Activated gamma-delta T cell (primary cell): ENCODE measurements around the gene CADM2.

ENCODE experiments used
- DNase-seq: peaks from one replicate; lab custom pipeline; 2025; lab: John Stamatoyannopoulos, UW

The CADM2 gene

DNA sequence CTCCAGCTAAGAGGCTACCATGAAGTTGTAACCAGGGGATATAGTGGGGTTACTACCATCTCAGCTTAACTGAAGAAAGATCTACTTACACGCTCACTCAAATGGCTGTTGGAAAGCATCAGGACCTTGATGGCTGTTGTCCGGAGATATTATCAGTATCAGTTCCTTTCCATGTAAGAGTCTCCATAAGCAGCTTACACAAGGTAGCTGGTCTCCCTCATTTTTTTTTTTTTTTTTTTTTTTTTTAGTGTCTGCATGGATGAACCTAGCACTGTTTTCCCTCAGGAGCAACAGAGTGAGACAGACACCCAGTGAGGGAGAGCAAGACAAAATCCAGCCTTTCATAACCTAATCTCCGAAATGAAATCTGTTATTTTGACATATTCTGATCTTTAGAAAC is 230.9 kb downstream of the CADM2 start:
- DNase-seq = no peak

DNA sequence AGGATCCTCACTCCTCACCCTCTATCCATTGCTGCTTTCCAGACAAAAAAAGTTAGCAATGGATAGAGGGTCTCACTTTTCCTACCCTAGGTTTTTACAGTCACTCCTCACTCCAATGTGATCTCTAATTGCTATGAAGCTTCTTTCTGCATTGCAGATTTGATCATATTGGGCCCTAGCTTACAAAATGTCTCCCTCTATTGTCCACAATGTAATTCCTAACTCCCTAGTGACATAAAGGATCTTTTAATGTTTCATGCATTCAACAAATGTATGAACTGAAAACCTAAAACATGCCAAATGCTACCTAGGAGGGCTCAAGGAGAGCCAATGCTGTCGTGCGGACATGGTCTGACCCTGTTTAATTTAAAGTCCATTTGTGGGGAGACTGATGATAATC is 234.8 kb downstream of the CADM2 start:
- no peak for DNase-seq

DNA sequence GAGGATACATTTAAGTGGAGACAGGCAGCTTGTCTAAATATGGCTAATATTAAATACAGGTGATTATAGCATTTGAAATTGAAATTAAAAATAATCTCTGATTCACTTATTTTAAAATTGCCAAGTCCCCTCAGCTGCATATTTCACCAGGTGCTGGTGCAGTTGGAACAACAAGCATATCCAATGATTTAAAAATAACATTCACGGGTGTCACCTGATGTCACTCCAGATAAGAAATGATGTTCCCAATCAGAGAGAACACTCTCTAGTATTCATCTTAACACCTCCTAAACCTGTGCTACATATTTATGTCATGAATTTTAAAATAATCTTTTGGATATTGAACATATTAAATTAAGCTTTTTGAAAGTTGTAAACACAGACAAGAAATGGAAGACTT is 249.9 kb downstream of the CADM2 start:
- no peak for DNase-seq

- DNase-seq = no peak
These were observed 251.8 kb downstream of the CADM2 start for GRCh38 chr3:85210540-85210939.

- DNase-seq = no peak
These were observed 270.2 kb downstream of the CADM2 start for GRCh38 chr3:85228966-85229365.

DNA sequence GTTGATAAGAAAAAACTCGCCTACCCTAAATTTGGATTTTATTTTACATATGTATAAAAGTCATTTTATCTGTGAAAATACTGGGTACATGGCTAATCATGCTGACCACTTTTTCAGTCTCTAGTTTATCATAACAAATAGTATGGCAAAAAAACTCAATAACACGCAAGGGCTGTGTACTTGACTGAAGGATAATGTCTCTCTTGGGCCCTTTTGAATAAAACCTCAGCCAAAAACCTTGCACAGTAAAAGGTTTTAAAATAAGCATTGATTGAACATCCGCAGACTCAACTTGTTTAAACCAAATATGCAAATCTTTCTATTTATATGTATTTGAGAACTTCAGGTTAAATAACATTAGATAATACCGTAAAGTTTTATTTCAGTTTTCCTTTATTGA is 285.3 kb downstream of the CADM2 start:
- no peak for DNase-seq

GRCh38 chr3:85244519-85244918 is 285.7 kb downstream of the CADM2 start:
- no peak for DNase-seq

- DNase-seq = no peak
These were observed 293.0 kb downstream of the CADM2 start for GRCh38 chr3:85251766-85252165.

DNA sequence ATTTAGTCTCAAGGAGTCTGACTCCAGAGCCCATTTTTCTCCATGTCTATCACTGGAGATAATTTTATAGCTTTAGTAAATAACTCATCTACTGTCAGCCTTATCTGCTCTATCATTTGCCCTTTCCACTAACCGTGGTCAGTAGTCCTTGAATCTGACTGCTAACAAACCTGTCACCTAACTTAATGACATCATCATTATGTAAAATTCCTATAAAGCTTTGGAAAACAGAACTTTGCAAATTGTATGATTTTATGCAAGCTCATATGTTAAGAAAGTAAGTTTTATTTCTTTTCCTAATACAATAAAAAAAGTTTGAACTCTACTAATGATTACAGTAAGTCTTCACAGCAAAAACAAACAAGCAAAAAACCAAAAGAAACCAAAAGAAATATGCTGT is 293.9 kb downstream of the CADM2 start:
- DNase-seq = no peak

DNA sequence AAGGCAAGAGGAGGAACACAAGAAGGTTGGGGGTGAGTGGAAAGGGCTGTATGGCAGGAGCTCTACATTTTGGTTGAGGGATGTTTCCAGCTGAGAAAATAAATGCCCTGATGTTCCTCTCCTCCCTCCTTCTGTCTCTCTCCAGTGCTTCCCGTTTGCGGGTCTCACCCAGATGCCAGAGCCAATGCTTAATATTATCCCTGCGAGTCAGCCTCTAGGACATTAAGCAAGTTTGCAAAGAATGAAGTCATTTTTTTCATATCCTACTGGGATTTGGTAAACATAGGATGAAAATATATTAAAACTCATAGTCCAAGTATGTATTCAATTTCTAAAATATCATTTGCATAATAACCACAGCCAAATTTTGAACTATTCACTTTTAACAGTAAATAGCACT is 295.9 kb downstream of the CADM2 start:
- no peak for DNase-seq

- no peak for DNase-seq
These were observed 297.2 kb downstream of the CADM2 start for GRCh38 chr3:85255949-85256348.

GRCh38 chr3:85258326-85258725 is 299.5 kb downstream of the CADM2 start:
- no peak for DNase-seq

GRCh38 chr3:85258819-85259218 is 300.0 kb downstream of the CADM2 start:
- DNase-seq = no peak

DNA sequence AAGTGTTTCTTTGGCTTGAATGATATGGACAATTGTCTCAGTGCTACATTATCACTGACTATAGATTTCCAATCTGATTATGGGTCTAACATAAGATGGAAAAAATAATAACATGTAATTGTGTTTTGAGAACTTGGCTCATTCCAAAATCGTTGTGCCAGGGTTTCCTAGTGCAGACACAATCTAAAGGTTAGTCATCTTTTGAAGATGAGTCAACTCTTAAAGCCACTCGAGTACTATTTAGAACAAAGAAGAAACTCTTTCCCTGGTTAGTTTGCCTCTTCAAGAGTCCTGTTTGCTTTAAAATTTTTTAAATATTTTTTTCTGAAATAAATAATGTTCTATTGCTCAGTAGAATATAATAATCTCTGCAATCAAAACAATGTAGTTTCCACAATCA is 301.0 kb downstream of the CADM2 start:
- no peak for DNase-seq

- DNase-seq = no peak
These were observed 305.6 kb downstream of the CADM2 start for GRCh38 chr3:85264381-85264780.

DNA sequence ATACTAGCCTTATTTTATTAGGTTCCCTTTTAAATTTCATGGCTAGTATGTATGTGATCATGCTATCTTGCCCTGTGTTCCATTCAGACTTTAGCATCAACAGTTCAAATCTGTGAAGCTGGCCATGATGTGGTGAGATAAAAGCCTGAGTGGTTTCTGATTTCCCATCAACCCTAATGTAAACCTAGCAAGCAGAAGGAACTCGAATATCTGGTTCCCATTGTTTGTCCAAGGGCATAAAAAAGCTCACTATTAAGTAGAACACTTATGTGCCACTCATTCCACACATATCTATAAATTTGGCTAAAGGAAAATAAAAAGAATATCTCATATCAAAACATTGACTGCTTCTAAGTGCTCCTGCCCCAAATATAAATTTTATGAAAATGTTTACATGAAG is 311.7 kb downstream of the CADM2 start:
- no peak for DNase-seq

DNA sequence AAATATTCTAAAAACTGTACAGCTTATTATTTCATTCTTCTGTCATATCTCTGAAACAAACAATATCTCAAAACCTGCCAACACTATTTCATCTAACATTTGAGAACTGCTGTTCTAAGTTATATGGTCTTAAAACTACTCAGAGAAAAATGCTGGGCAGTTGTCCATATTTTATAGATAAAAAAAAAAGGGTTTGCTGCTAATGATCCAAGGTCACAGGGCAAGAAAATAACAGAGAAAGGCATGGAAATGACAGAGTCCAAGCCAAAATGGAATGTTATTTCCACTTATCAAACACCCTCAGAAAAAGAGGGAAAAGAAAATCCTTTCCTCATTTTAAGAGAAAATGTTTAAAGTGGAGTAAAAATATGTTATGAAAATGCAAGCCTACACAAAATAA is 313.1 kb downstream of the CADM2 start:
- DNase-seq = no peak

- no peak for DNase-seq
These were observed 329.5 kb downstream of the CADM2 start for GRCh38 chr3:85288257-85288656.

DNA sequence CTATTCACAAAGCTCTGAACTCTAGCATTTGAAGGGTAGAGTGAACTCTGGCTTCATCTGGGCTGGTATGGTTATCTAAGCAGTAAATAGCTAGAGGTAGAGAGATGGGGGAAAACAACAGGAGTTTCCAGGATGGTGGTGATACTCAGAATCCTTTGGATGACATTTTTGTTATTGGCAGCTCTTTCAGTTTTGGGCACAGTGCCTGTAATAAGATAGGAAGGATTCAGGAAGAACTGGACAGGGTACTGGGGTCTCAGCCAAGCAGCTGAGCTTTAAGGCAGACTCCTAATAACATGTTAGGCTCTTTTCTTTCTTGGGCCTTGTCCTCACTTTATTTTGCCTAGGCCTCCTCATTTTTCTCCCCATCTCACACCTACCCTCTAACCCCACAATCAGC is 338.5 kb downstream of the CADM2 start:
- DNase-seq = no peak

DNA sequence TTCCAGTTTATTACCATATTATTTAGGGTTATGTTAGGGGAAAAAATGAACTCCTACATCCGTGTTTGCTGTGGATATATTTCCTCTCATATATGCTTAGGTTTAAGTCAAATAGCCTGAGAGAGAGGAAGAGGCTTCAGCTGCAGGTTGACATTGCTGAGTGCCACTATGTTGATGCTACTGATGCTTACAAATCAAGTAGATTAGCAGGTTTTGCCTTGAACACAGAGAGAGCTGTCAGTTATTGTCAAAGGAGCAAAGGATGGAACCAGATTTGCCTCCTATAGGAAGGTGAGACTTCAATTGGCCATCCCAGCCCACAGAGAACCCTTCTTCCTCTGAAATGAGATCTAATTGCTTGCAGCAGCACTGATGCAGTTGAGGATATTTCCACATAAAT is 339.2 kb downstream of the CADM2 start:
- no peak for DNase-seq

GRCh38 chr3:85303156-85303555 is 344.4 kb downstream of the CADM2 start:
- DNase-seq = no peak

GRCh38 chr3:85304360-85304964 is 345.7 kb downstream of the CADM2 start:
- no peak for DNase-seq

- DNase-seq = no peak
These were observed 353.5 kb downstream of the CADM2 start for GRCh38 chr3:85312331-85312730.

- DNase-seq = no peak
These were observed 354.6 kb downstream of the CADM2 start for GRCh38 chr3:85313380-85313779.

- DNase-seq = no peak
These were observed 357.5 kb downstream of the CADM2 start for GRCh38 chr3:85316252-85316651.
